Endothelial cell of umbilical vein (primary cell): Measurements from ENCODE around the gene PIEZO2. TPM values are rescaled to one million over a fixed set of nuclear protein-coding genes. Genes with fewer than 3 reads are reported as not detected.

Experiments
- BruUV-seq: library from RNA; stranded (reverse); fragments of 400-500 nt; replicated peaks from 2 replicates; lab custom pipeline; 2021; lab: Mats Ljungman, UMichigan
- CTCF ChIA-PET: fragments of 300-600, 350-600 bp; sonication (Branson Sonifier 250); formaldehyde crosslinking; loops from one replicate; lab custom pipeline; 2021; ENCODE audit warnings: antibody characterized with exemption, inconsistent platforms; lab: Charles Lee
- POLR2A ChIA-PET: fragments of 300-600, 350-600 bp; sonication (Branson Sonifier 250); formaldehyde crosslinking; loops from one replicate; lab custom pipeline; 2021; ENCODE audit warnings: antibody characterized with exemption, inconsistent platforms; lab: Charles Lee
- DNase-seq: peaks from one replicate; pipeline ENCODE4 v3.0.0-alpha.2; 2011; ENCODE audit warnings: low read depth, low spot score
- FAIRE-seq: peaks from 2 replicates; lab custom pipeline; 2011; peaks lifted over from hg19 to GRCh38; lab: Jason Lieb, UNC
- H2AFZ ChIP-seq: 2 replicates; pipeline ENCODE4 v1.6.0; 2012; ENCODE audit warnings: low read depth, low read length, control low read depth, inconsistent platforms
- H3K27ac ChIP-seq: 2 replicates; pipeline ENCODE4 v1.5.1; 2011; ENCODE audit warnings: low read depth, mild to moderate bottlenecking, control low read depth, low read length, moderate library complexity; ENCODE audit not compliant: insufficient read depth
- H3K27me3 ChIP-seq, 2 experiments: 2 replicates each; pipeline versions ENCODE4 v1.6.0 to v1.6.1; 2011; ENCODE audit warnings: low read length in 2 of 2, mixed read lengths in 1 of 2; ENCODE audit not compliant: control insufficient read depth in 2 of 2, insufficient read depth in 2 of 2
- H3K36me3 ChIP-seq, 2 experiments: 2 replicates in 1 of 2; 3 replicates in 1 of 2; pipeline ENCODE4 v1.5.1; 2011; ENCODE audit warnings: low read length in 2 of 2, mild to moderate bottlenecking in 1 of 2, moderate library complexity in 1 of 2; ENCODE audit not compliant: control insufficient read depth in 2 of 2, insufficient read depth in 2 of 2; ENCODE audit errors: extremely low read depth in 1 of 2
- H3K4me1 ChIP-seq: 3 replicates; pipeline ENCODE4 v1.5.1; 2011; ENCODE audit warnings: mild to moderate bottlenecking, low read length; ENCODE audit not compliant: control insufficient read depth, insufficient read depth; ENCODE audit errors: extremely low read depth
- H3K4me2 ChIP-seq: 2 replicates; pipeline ENCODE4 v1.6.1; 2011; ENCODE audit warnings: low read length, control low read depth, mixed read lengths; ENCODE audit not compliant: insufficient read depth
- H3K4me3 ChIP-seq, 3 experiments: fragments of 200-600 bp in 1 of 3; sonication (generic), shearing (Covaris generic) in 1 of 3; replicated peaks in 1 of 3; 2 replicates each; pipeline ENCODE4 v1.5.1; 2011 to 2016; ENCODE audit warnings: control low read depth in 3 of 3, low read length in 3 of 3, mild to moderate bottlenecking in 2 of 3, inconsistent platforms in 1 of 3, low read depth in 1 of 3, moderate library complexity in 1 of 3; ENCODE audit not compliant: insufficient read depth in 1 of 3
- H3K79me2 ChIP-seq: 2 replicates; pipeline ENCODE4 v1.6.0; 2012; ENCODE audit warnings: low read length, inconsistent platforms; ENCODE audit not compliant: control insufficient read depth, insufficient read depth
- H3K9ac ChIP-seq: replicated peaks from 2 replicates; pipeline ENCODE3; 2011; ENCODE audit warnings: low read length, control low read depth; ENCODE audit not compliant: insufficient read depth; ENCODE audit errors: extremely low read depth
- H3K9me1 ChIP-seq: replicated peaks from 3 replicates; pipeline ENCODE4 v1.6.0; 2011; ENCODE audit warnings: mild to moderate bottlenecking, low read length; ENCODE audit not compliant: control insufficient read depth, insufficient read depth; ENCODE audit errors: extremely low read depth
- H3K9me3 ChIP-seq: replicated peaks from 2 replicates; pipeline ENCODE4 v1.5.1; 2012; ENCODE audit warnings: low read length, inconsistent platforms; ENCODE audit not compliant: control insufficient read depth, insufficient read depth
- H4K20me1 ChIP-seq: replicated peaks from 2 replicates; pipeline ENCODE3; 2011; ENCODE audit warnings: mild to moderate bottlenecking, low read length; ENCODE audit not compliant: control insufficient read depth, insufficient read depth; ENCODE audit errors: extremely low read depth
- CTCF ChIP-seq, 2 donors: IDR thresholded peaks; 1 replicate in 1 of 2; 2 replicates in 1 of 2; pipeline ENCODE4 v1.5.1; 2011; ENCODE audit warnings: low read length in 2 of 2, mild to moderate bottlenecking in 2 of 2, moderate library complexity in 2 of 2, control low read depth in 1 of 2, inconsistent platforms in 1 of 2, low read depth in 1 of 2; ENCODE audit not compliant: insufficient read depth in 1 of 2; ENCODE audit errors: extremely low read depth in 1 of 2
- EZH2 ChIP-seq: IDR thresholded peaks from 2 replicates; pipeline ENCODE4 v1.6.1; 2012; ENCODE audit warnings: borderline replicate concordance, low read depth, mild to moderate bottlenecking, moderate library complexity, low read length, inconsistent platforms; ENCODE audit not compliant: severe bottlenecking
- FOS ChIP-seq: IDR thresholded peaks from 2 replicates; pipeline ENCODE4 v1.6.1; 2011; ENCODE audit warnings: mild to moderate bottlenecking, low read length, moderate library complexity, borderline replicate concordance; ENCODE audit not compliant: insufficient read depth
- GATA2 ChIP-seq: IDR thresholded peaks from 2 replicates; pipeline ENCODE4 v1.7.0; 2011; ENCODE audit warnings: low read depth, mild to moderate bottlenecking, moderate library complexity, mixed read lengths, low read length; ENCODE audit not compliant: insufficient read length, insufficient read depth
- JUN ChIP-seq: IDR thresholded peaks from 2 replicates; pipeline ENCODE4 v1.6.1; 2011; ENCODE audit warnings: borderline replicate concordance, low read depth; ENCODE audit not compliant: insufficient read length, insufficient read depth
- MAX ChIP-seq: IDR thresholded peaks from 2 replicates; pipeline ENCODE4 v1.6.1; 2011; ENCODE audit not compliant: insufficient read depth, insufficient read length
- MYC ChIP-seq: IDR thresholded peaks from one replicate; pipeline ENCODE4 v1.6.1; 2011; ENCODE audit warnings: mild to moderate bottlenecking, low read depth, low read length
- POLR2A ChIP-seq: IDR thresholded peaks from 2 replicates; pipeline ENCODE4 v1.6.1; 2012; ENCODE audit warnings: low read depth, mild to moderate bottlenecking, control low read depth, low read length
- POLR2AphosphoS5 ChIP-seq: IDR thresholded peaks from 2 replicates; pipeline ENCODE4 v1.6.1; 2012; ENCODE audit warnings: low read depth, mild to moderate bottlenecking, control low read depth, low read length, moderate library complexity; ENCODE audit not compliant: insufficient read depth
- dilution Hi-C: fragments of 300-500 bp; cut with MboI; formaldehyde crosslinking; loops from one replicate; pipeline ENCODE4 v1.15.0; 2019; ENCODE audit warnings: low sequenced_read_pairs; ENCODE audit not compliant: extremely low pct_ligation_motif_present
- intact Hi-C: fragments of 100-400 bp; cut with micrococcal nuclease; formaldehyde crosslinking; loops from one replicate; pipeline ENCODE4 v1.10.0; 2022
- polyA plus RNA-seq, 4 experiments: library from polyadenylated mRNA; depleted of rRNA in 3 of 4; stranded (reverse) in 3 of 4; unstranded in 1 of 4; fragments of >200 nt; gene quantifications; 2 replicates each; pipeline versions ENCODE4 v1.2.1 to v1.2.3, GENCODE V29; 2011 to 2012; ENCODE audit warnings: missing spikeins in 1 of 4
- total RNA-seq: library from RNA; stranded (reverse); gene quantifications from 2 replicates; pipeline ENCODE4 v1.2.3, GENCODE V29; 2021

Gene PIEZO2
- total and polyA plus RNA-seq, 2 donors (not counting 3 experiments of a cell fraction or from before 2014, with no cell fraction given): 1.7 to 11.2 TPM

GRCh38 chr18:10768221-10768620 lies 381.1 kb downstream of the PIEZO2 start:
- Histone ChIP-seq H3K27ac (no peak overlapping the region), H3K36me3 (no peaks in the 10 kb centered on the region), H3K9me1 (no peaks in the 10 kb centered on the region), H3K79me2 (no peaks in the 10 kb centered on the region), H4K20me1 (no peaks in the 10 kb centered on the region), H3K4me3 (no peak overlapping the region), H3K4me1 (no peaks in the 10 kb centered on the region), H3K9ac (no peak overlapping the region), H3K4me2 (no peak overlapping the region), H2AFZ (no peak overlapping the region), H3K27me3 (no peaks in the 10 kb centered on the region), H3K9me3 (no peaks in the 10 kb centered on the region)
- POLR2A ChIA-PET: no interaction called here
- FAIRE-seq: no peak
- intact Hi-C loops: no loop called here
- TF ChIP-seq POLR2A: no peak
- TF ChIP-seq JUN: no peak
- no peak for TF ChIP-seq MYC
- TF ChIP-seq POLR2AphosphoS5: no peak
- TF ChIP-seq MAX: no peak
- no peak for TF ChIP-seq CTCF (IDR thresholded peaks at IDR 0.05; ENCODE audit: extremely low read depth in 1 of 2, insufficient read depth in 1 of 2, low read depth in 1 of 2, low read length in 2 of 2)
- no peak for TF ChIP-seq GATA2
- TF ChIP-seq FOS: no peak
- TF ChIP-seq EZH2: no peak
- DNase-seq: no peak
- CTCF ChIA-PET: interaction anchor here (1.7 kb wide), 1 partner anchor 208 kb away, joined by 5 read pairs; no protein-coding TSS in a partner anchor
- no TSS peak for BruUV-seq
- dilution Hi-C loops: no loop called here
